Skeletal muscle tissue (tissue), 4 donors: ENCODE results near the gene CCSER1. TPM values are rescaled to one million over a fixed set of nuclear protein-coding genes. Genes with fewer than 3 reads are reported as not detected.

ENCODE experiments used
- H3K27ac ChIP-seq: one replicate; pipeline ENCODE4 v1.7.0; 2013; ENCODE audit warnings: mild to moderate bottlenecking, low read depth, low read length, inconsistent platforms
- H3K27me3 ChIP-seq, 3 donors: one replicate each; pipeline ENCODE4 v1.7.0; 2013; ENCODE audit warnings: low read length in 3 of 3; ENCODE audit not compliant: control insufficient read depth in 3 of 3, insufficient read depth in 3 of 3
- H3K36me3 ChIP-seq, 3 donors: one replicate each; pipeline ENCODE4 v1.7.0; 2013; ENCODE audit warnings: low read length in 3 of 3; ENCODE audit not compliant: control insufficient read depth in 3 of 3, insufficient read depth in 3 of 3
- H3K4me1 ChIP-seq, 3 donors: one replicate each; pipeline ENCODE4 v1.7.0; 2013; ENCODE audit warnings: low read length in 3 of 3, mild to moderate bottlenecking in 3 of 3; ENCODE audit not compliant: control insufficient read depth in 3 of 3, insufficient read depth in 3 of 3
- H3K4me3 ChIP-seq, 3 donors: one replicate each; pipeline ENCODE4 v1.7.0; 2013; ENCODE audit warnings: low read length in 3 of 3
- H3K9ac ChIP-seq, 3 donors: one replicate each; pipeline ENCODE4 v1.7.0; 2013; ENCODE audit warnings: low read length in 3 of 3, mild to moderate bottlenecking in 3 of 3, moderate library complexity in 2 of 3, low read depth in 1 of 3
- H3K9me3 ChIP-seq, 3 donors: one replicate each; pipeline ENCODE4 v1.7.0; 2013; ENCODE audit warnings: low read length in 3 of 3; ENCODE audit not compliant: control insufficient read depth in 3 of 3
- total RNA-seq: library from RNA; depleted of rRNA; stranded (reverse); fragments of >200 nt; gene quantifications from one replicate; pipeline ENCODE4 v1.2.3, GENCODE V29; 2014
- donor health status: Osteomylitis.

The CCSER1 gene
- total RNA-seq, 1 donor from 2014 or later = 1.0 TPM

DNA sequence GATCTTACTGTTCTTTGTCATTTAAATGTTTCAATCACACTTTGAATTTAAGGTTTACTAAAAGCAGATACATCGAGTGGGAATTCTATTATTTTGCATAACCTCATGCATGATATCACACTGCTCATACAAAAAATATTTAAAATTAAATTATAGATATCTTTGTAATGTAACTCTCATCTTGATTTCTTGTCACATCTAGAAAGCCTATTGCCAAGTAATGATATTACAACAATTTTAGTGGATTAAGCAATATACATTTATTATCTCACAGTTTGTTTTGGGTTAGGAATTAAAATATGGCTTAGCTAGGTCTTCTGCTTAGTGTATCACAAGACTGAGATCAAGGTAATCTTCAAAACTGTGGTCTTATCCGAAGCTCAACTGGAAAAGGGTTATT, 865.0 kb downstream of the CCSER1 start:
- Histone ChIP-seq H3K36me3 (no peaks in the 10 kb centered on the region), H3K9ac (no peak overlapping the region), H3K4me3 (no peak overlapping the region), H3K4me1 (no peaks in the 10 kb centered on the region), H3K9me3 (no peaks in the 10 kb centered on the region), H3K27ac (no peak overlapping the region), H3K27me3 (no peaks in the 10 kb centered on the region)

DNA sequence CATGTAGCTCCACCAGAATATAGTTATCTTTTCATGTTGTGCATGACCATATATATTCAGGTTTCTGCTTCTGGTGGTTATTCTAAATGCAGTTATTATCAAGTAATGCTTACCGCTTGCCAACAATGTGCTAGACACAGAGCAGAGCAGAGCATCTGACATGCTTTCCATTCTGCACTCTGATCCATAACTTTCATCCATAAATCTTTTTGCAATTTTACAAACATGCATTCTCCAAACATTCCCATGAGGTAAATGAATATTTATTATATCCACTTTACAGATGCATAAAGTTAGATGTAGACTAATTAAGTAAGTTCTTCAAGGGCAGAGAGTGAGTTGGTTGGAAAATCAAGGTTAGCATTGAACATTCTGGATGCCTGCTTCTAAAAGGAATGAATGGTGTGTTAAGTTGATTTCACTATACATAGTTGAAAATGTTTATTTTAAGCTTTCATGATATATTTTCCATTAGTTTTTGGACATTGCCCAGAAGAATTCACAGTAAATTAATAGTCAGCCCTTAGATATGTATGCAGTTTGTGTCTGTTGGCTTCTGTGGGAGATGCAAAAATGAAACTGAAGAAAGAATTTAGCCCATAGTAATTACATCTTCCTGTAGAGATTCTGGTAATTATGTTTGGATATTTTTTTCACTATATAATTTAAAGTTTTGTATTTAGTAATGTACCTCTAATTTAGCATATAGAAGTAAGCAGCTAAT, 867.8 kb downstream of the CCSER1 start:
- Histone ChIP-seq H3K27ac (no peak overlapping the region), H3K4me3 (no peak overlapping the region), H3K9me3 (no peaks in the 10 kb centered on the region), H3K36me3 (no peaks in the 10 kb centered on the region), H3K9ac (no peak overlapping the region), H3K27me3 (no peaks in the 10 kb centered on the region), H3K4me1 (no peaks in the 10 kb centered on the region)

DNA sequence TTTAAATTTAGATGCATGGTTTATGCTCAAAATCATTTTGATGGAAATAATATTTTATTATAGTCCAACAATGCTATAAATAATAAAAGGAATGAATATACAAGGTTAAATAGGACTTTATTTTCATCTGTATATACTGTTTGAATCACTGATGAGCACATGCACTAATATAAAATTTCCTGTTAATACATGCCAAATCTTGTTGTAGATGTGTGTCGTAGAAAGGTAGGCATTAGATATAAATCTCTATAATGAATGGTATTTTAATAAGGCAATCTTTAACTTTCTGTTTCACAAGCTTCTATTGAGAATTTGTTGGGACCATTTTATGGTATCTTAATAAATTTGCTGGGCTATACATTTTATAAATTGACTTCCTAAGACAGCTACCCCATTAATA, 868.8 kb downstream of the CCSER1 start:
- Histone ChIP-seq H3K27ac (no peak overlapping the region), H3K36me3 (no peaks in the 10 kb centered on the region), H3K4me1 (no peaks in the 10 kb centered on the region)

DNA sequence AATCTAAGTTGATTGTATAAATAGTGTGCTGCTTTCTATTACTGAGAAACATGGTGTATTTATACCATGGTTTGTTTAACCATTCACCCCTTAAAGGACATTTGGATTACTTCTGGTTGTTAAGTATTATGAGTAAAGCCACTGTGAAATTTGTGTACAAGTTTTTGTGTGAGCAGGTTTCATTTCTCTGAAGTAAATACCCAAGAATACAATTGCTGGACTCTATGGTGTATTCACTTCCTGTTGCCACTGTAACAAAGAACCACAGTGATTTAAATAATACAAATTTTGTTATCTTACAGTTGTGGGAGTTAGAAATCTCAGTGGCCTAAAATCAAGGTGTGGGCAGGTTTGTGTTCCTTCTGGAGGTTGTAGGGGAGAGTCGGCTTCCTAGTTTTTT, 869.6 kb downstream of the CCSER1 start:
- Histone ChIP-seq H3K9ac (no peak overlapping the region), H3K9me3 (no peaks in the 10 kb centered on the region), H3K27me3 (no peaks in the 10 kb centered on the region), H3K36me3 (no peaks in the 10 kb centered on the region), H3K27ac (no peak overlapping the region), H3K4me1 (no peaks in the 10 kb centered on the region), H3K4me3 (no peak overlapping the region)

More for the DNA sequence above, 868.8 kb downstream of the CCSER1 start:
- no peaks in the 10 kb centered on the region for H3K9me3 ChIP-seq
- no peaks in the 10 kb centered on the region for H3K27me3 ChIP-seq
- no peak overlapping the region for H3K9ac ChIP-seq
- H3K4me3 ChIP-seq = no peak overlapping the region

DNA sequence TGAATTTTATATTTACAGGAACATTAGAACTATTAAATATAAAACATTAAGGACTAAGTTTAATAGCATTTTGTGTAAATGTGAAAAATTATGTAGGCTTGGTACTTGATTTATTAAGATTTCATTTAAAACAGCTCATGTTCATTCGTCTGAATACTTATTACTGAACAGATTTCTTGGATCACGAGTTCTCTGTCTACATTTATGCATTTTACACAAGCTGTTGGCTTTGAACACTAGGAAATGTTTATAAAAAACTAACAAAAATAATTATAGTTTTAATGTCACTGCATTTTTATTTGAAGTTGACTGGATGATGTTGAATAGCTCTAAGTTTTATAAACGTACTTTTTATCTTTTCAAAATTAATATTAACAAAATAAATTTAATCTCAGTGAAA, 888.7 kb downstream of the CCSER1 start:
- Histone ChIP-seq H3K4me3 (no peak overlapping the region), H3K9ac (no peak overlapping the region), H3K27me3 (no peaks in the 10 kb centered on the region), H3K9me3 (no peaks in the 10 kb centered on the region), H3K36me3 (no peaks in the 10 kb centered on the region), H3K4me1 (no peaks in the 10 kb centered on the region), H3K27ac (no peak overlapping the region)

DNA sequence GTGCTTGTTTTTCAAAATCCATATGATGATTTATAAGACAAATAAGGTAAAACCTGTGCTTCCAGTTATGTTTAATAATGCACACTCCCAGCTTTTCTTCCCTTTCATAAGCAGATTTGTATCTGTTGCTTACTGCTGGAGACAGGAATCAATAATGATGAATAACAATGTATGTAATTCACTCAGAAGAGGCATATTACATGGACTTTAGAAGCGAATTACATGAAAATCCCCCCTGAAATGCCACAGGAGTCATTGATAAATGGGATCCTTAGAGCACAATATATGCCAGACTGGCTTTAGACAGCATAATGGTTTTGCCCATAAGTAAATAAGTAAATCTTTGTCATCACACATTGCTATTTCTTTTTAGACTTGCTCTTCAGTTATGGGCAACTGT, 892.3 kb downstream of the CCSER1 start:
- no peaks in the 10 kb centered on the region for H3K4me1 ChIP-seq
- H3K4me3 ChIP-seq = no peak overlapping the region
- no peaks in the 10 kb centered on the region for H3K27me3 ChIP-seq

DNA sequence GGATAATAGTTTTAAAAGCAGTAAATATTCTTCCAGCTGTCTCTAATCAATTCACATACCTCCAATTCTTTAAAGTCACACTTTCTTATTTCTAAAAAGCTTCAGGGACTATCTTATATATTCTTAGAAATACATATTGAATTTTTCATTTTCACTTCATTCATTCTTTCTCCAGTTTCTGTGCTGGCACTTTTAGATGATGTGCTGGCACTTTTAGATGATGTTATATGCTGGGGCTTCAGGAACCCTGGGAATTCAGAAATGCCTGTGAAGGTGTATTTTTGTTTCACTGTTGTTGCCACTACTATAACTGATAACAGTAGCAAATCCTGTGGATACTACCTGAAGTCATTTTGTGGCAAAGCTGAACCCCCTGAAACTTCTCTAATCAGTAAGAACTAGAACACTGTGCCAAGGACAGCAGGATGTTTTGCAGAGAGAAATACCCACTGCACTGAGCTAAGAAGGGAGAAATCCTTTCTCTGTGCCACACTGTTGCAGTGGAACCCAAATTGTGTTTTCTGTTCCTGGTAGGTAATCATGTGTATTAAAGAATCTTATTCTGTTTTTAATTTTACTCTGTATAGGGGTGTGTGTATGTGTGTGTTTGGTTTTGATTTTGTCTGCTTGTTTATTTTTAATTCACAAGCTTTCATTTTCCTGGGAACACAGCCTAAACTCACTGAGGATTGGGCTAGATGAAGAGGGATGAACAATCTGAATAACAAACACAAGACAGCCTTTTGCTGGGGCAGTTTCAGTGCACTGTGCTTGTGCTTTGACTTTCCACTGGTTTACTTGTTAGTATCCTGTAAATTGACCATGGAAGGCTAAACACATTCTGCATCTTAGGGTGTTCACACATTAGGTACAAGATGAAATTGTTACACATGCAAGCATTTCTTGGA, 898.3 kb downstream of the CCSER1 start:
- no peaks in the 10 kb centered on the region for H3K9me3 ChIP-seq
- H3K4me1 ChIP-seq = no peaks in the 10 kb centered on the region
- H3K9ac ChIP-seq = no peak overlapping the region
- H3K27ac ChIP-seq = no peak overlapping the region
- no peaks in the 10 kb centered on the region for H3K27me3 ChIP-seq
- H3K36me3 ChIP-seq = no peaks in the 10 kb centered on the region
- no peak overlapping the region for H3K4me3 ChIP-seq

More for the DNA sequence above, 892.3 kb downstream of the CCSER1 start:
- H3K27ac ChIP-seq = no peak overlapping the region
- H3K9me3 ChIP-seq = no peaks in the 10 kb centered on the region
- no peaks in the 10 kb centered on the region for H3K36me3 ChIP-seq
- H3K9ac ChIP-seq = no peak overlapping the region

DNA sequence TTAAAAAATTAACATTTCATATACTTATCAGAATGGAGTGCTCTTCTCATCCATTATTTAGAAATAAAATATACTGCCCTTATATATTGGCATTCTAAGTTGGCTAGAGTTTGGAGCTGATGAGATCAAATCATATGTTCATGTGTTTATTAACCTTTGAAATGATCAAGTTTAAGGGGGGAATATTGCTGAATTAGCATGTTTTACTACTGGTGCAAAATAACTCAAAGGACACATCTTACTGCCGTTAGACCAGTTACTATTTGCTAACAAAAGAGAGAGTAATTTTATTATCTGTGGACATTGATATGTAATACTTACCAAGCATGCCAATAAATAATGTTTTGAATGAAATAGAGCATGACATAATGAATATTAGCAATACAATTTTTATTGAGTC, 901.0 kb downstream of the CCSER1 start:
- H3K36me3 ChIP-seq = no peaks in the 10 kb centered on the region
- no peak overlapping the region for H3K4me3 ChIP-seq
- no peak overlapping the region for H3K9ac ChIP-seq
- H3K9me3 ChIP-seq = no peaks in the 10 kb centered on the region
- H3K27ac ChIP-seq = no peak overlapping the region
- H3K4me1 ChIP-seq = no peaks in the 10 kb centered on the region
- no peaks in the 10 kb centered on the region for H3K27me3 ChIP-seq

DNA sequence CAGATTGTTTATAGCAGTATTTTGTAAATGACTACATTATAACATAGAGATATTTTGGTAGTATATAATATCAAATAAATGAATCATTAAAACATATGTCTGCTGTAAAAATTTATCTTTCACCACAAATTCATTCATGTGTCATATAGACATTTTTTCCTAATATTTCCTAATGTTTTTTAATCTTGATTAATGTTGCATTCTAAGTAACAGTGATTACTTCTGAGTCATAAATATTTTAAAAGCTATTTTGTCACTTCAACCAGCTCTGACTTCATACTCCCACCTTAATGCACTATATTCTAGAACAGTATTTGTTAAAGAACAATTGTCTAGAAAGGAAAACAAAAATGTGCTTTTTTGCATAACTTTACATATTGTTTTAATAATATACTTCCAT, 904.6 kb downstream of the CCSER1 start:
- H3K9me3 ChIP-seq = no peaks in the 10 kb centered on the region
- H3K36me3 ChIP-seq = no peaks in the 10 kb centered on the region
- no peak overlapping the region for H3K4me3 ChIP-seq
- H3K27ac ChIP-seq = no peak overlapping the region
- H3K9ac ChIP-seq = no peak overlapping the region
- H3K27me3 ChIP-seq = no peaks in the 10 kb centered on the region
- no peaks in the 10 kb centered on the region for H3K4me1 ChIP-seq

DNA sequence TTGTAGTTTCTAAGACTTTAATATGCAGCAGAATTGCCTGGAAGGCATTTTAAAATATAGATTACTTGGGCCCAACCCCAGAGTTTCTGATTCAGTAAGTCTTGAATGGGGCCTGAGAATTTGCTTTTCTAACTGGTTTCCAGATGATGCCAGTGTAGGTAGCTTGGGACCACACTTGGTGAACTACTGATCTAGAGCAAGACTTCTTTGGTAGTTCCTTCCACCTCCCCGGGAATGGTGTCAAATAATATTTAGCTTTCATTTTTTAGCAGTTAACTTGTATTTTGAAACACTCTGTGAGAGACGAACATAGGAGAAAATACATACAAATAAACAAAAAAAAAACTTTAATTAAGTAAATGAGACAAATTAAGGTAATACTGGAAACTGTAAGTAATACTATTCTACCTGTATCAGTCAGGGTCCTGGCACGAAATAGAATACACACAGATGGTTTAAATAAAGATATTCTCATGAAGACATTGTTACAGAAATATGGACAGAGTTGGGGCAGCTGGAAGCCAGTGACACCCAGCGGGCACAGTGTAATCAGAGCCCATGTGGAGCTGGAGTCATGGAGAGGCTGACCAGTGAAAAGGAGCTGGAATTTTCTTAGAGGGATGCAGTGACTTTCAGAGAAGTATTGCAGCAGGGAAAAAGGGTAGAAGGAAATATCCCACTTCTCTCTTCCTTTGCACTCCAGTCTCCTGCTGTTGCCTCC, 905.7 kb downstream of the CCSER1 start:
- Histone ChIP-seq H3K27ac (no peak overlapping the region), H3K36me3 (no peaks in the 10 kb centered on the region), H3K9ac (no peak overlapping the region), H3K27me3 (no peaks in the 10 kb centered on the region), H3K9me3 (no peaks in the 10 kb centered on the region), H3K4me1 (no peaks in the 10 kb centered on the region), H3K4me3 (no peak overlapping the region)
